ENCODE measurements around the gene LPCAT3.
"Not testable (repeated sequence)": the region's sequence is repeated elsewhere in the genome, so short reads cannot be mapped to it uniquely, and the experiment has no call there.

The LPCAT3 gene

GRCh38 chr12:7037411-7037810 is 19.1 kb upstream of the LPCAT3 start:
- not testable (repeated sequence) for DNase-seq

- no peak for DNase-seq
Observed at GRCh38 chr12:7035463-7035862, 17.2 kb upstream of the LPCAT3 start.

DNA sequence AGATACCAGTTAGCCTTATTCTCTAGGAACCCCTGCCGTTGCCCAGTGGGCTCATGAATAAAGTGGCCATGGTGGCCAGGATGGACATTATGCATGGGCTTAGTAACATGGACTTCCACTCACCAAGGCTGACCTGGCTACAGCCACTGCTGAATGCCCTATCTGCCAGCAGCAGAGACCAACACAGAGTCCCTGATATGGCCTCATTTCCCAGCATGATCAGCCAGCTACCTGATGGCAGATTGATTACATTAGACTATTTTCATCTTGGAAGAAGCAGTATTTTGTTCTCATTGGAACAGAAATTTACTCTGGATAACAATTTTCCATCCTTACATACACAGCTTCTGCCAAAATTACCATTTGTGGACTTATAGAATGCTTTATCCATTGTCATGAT is 16.2 kb upstream of the LPCAT3 start:
- DNase-seq = no peak

DNA sequence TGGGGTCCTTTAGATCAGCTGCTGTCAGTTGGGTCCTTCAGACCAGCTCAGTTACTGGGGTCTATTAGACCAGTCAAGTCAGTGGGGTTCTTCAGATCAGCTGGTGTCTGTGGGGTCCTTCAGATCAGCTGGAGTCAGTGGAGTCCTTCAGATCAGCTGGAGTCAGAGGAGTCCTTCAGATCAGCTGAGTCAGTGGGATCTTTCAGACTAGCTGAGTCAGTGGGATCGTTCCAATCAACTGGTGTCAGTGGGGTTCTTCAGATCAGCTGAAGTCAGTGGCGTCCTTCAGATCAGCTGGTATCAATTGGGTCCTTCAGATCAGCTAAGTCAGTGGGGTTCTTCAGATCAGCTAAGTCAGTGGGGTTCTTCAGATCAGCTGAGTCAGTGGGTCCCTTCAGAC is 14.7 kb upstream of the LPCAT3 start:
- DNase-seq = no peak

DNA sequence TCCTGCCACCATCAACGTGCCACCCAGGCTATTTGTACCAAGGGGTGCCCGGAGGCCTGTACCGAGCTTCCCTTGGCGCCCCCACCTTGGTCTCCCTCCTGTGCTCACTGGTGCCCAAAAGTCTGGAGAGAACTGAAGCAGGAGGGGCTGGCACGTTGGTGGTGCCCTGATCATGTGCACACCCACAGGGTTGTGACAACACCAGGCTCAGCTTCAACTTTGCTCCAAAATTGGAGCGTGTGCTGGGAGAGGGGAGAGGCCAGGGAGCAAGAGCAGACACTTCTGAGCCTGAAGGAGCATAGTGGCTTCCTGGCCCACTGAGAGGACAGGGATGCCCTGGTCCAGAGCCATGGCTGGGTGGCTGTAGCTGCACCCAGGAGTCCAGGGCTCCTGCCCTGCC is 13.0 kb upstream of the LPCAT3 start:
- no peak for DNase-seq

GRCh38 chr12:7026854-7027253 is 8.6 kb upstream of the LPCAT3 start:
- DNase-seq = no peak

DNA sequence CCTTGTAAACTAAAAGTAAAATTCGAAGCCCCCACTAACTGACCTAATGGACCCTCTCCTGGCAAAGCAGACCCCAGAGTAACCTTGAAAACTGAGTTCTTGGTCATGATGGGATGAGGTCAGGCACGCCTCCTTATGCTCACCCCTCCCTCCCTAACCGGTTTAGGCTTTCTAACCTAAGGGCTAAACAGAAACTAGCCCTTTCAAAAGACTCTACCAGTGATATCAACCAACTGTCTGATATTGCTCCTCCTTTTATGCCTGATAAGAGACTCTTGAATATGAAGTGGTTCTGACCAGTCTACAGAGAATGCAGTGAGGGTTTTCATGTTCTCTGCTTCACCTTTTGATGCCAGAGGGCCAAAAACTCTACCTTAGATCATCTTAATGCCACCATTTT is 4.8 kb upstream of the LPCAT3 start:
- no peak for DNase-seq

DNA sequence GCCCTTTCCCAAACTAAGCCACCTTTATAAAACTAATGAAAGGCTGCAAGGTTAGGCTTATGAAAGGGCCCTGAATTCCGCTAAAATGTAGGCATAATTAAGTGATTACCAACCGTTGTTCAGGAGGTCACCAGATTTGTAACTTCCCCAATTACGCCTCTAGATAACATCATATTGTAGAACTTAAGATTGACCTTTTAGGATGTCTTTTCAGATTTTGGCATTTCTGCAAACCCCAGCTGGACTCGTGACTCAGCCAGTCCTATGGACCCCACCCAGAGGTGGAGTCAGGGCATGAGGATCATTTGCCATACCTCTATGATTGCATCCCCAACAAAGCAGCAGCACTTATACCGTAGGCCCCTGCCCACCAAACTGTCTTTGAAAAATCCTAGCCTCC is 3.7 kb upstream of the LPCAT3 start:
- DNase-seq = no peak

- no peak for DNase-seq
Observed at GRCh38 chr12:7019043-7019569, 830 bp upstream of the LPCAT3 start.

DNA sequence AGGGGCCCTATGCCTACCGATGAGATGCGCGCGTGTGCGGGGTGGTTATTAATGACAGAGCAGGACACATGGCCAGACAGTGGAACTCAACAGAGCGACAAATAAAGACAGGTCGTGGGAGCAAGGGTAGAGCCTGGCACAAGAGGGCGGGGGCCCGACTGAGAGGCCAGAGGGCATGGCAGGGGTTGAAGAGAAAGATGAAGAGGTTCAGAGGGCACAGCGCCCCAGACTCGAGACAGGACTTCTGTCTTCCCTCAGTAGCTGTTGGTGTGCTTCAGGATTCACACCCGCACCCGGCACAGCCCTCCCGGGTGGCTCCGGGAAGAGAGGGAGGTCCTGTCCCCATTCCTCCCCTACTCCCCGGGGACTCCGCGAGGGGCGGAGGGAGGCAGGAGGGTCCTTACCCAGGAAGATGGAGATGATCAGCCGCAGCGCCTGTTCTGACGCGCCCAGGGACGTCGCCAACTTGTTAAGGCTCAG is 366 bp downstream of the LPCAT3 start:
- peak in 1 of 2 experiments; percentile 26 for DNase-seq

- no peak for DNase-seq
Observed at GRCh38 chr12:7016958-7017571, 1.2 kb downstream of the LPCAT3 start.

DNA sequence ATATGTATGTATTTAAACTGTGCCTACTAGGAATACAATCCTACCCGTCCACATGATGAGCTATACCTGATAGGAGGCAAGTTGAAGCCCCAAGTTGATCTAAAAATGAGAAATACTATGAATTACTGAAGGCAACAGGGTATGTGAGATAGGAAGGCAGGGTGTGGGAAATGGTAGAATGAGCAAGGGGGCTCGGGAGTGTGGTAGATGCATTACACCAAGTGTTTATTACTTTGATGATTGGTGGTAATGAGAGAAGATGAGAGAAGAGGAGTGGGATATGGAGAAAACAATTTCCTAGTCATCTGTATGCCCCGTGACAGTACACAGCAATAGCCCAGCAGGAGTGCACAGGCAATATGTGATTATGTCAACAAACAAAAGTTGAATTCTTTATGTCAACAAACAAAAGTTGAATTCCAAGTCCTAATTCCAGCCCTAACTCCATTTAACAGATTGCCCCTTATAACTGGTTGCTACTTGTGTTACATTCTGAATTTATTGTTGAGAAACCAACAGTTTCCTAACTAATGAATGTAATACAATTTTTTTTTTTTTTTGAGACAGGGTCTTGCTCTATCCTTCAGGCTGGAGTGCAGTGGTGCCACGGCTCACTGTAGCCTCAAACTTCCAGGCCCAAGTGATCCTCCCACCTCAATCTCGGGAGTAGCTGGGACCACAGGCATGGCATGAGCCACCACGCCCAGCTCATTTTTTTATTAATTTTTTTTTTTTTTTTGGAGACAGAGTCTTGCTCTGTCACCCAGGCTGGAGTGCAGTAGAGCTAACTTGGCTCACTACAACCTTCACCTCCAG is 2.5 kb downstream of the LPCAT3 start:
- DNase-seq = no peak

DNA sequence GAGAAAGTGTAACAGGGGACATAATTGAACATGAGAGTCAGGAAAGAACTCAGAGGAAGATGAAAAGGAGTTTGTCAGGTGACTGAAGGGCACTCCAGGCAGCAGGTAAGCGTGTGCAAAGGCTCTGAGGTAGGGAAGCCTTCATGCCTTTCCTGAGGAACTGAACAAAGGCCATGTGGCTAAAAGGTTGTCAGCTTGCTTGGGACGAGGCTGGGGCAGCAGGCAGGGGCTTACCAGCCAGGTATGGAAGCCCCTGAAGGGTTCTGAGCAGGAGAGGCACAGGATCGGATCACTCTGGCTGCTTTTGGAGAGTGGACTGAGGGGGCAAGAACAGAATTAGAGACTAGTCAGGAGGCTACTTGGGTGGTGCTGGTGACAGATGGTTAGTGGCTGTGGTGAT is 5.2 kb downstream of the LPCAT3 start:
- no peak for DNase-seq

DNA sequence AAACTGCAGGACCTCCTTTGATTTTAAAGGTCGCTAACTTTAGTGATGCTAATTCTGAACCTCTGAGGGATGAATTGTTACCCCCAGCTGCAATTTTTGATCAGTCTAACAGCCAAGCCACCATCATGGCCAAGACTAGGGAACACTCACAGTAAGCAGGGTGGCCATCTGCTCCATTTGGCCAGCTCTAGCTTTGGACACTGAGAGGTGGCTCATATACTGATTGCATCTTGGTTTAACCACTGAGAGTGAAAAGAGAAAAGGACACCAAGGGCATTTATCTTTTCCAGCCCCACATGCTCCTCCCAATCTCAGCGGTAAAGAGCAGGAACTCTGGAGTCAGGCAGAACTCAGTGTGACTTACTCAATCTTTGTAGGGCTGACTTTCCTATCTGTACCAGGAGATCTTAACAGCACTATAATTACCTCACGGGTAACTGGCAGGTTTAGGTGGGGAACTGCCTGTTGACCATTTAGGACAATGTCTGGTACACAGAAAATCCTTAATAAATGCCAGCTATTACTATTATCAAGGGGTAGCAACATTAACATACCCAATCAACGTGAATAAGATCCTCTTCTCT is 6.2 kb downstream of the LPCAT3 start:
- DNase-seq = no peak

DNA sequence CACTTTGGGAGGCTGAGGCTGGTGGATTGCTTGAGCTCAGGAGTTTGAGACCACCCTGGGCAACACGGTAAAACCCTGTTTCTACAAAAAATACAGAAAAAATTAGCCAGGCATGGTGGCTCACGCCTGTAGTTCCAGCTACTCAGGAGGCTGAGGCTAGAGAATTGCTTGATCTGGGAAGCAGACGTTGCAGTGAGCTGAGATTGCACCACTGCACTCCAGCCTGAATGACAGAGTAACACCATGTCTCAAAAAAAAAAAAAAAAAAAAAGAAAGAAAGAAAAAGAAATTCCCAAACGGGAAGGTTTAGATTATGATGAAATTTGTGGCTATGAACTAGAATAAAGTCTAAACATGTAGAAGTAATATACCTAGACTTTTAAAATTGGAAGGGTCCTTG is 6.9 kb downstream of the LPCAT3 start:
- not testable (repeated sequence) for DNase-seq

DNA sequence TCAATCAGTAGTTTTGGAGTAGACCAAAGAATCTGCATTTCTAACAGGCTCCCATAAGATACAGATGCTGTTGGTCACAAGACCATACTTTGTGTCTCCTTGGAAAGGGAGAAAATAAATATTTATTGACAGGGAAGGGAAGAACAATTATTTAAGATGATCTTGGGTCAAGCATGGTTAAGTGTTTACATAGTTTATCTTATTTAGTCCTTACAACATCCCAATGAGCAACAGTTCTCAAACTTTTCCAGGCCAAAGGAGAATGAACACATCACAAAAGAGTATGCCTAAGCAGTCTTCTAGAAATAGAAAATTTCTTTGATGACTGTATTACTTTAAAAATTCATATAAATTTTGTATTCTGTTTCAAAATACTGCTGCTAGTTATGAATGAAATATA is 8.8 kb downstream of the LPCAT3 start:
- DNase-seq = no peak

DNA sequence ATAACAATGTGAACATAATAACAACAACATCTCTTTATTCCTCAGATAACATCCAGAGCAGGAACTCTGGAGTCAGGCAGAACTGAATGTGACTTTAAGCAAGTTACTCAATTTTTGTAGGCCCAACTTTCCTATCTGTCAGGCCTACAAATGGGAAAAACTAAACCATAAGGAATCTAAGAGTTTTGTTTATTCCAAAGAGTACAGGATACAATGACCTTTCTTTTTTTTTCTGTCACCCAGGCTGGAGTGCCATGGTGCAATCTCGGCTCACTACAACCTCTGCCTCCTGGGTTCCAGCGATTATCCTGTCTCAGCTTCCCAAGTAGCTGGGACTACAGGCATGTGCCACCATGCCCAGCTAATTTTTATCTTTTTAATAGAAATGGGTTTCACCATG is 9.4 kb downstream of the LPCAT3 start:
- DNase-seq = no peak

DNA sequence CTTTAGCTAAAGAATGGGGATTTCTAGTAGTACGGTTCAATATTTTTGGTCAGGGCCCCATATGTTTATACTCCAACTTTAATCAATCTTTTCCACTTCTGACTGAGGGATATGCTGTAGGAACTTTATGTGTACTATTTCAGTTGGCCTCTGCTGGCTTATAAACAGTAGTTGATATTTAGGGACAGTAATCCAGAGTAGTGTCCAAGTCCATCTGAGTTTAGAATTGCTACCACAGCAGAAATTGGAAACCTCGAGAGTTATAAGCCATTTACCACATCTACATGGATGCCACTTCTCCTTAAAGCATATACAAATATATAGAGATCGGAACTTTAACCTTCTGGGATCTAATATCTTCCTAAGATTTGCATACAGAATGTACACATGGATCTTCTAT is 11.6 kb downstream of the LPCAT3 start:
- DNase-seq = no peak

- DNase-seq = no peak
Observed at GRCh38 chr12:7005311-7005710, 13.0 kb downstream of the LPCAT3 start.

DNA sequence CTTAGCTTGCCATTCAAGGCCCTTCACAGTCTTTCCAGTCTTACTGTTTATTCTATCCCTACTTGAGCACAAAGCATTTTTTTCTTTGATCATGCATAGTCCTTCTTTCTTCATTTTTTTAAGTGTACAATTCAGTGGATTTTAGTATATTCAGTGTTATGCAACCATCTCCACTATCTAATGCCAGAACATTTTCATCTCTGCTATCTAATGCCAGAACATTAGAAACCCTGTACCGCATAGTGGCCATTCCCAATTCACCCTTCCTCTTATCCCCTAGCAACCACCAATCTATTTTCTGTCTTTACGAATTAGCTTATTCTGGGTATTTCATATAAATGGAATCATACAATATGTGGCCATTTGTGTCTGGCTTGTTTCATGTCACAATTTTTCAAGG is 13.4 kb downstream of the LPCAT3 start:
- no peak for DNase-seq

GRCh38 chr12:7004287-7004803 is 13.9 kb downstream of the LPCAT3 start:
- no peak for DNase-seq

GRCh38 chr12:7001921-7002591 is 16.2 kb downstream of the LPCAT3 start:
- no peak for DNase-seq

Measured in SHP77 (cell line).